Measurements from ENCODE around the gene PIK3AP1. TPM values are rescaled to one million over a fixed set of nuclear protein-coding genes. Genes with fewer than 3 reads are reported as not detected.
"Not testable (repeated sequence)": the region's sequence is repeated elsewhere in the genome, so short reads cannot be mapped to it uniquely, and the experiment has no call there.

Gene PIK3AP1
- total RNA-seq, 1 donor from 2014 or later = 4.2 TPM

GRCh38 chr10:96705134-96705533 is 15.2 kb downstream of the PIK3AP1 start:
- H3K4me3 ChIP-seq (ENCODE audit: low read depth, low read length) = no peak overlapping the region
- no peak for DNase-seq (ENCODE audit: low read depth)
- no peak for TF ChIP-seq CTCF (conservative IDR thresholded peaks at IDR 0.05; ENCODE audit: low read depth, low read length)

GRCh38 chr10:96704563-96704962 is 15.8 kb downstream of the PIK3AP1 start:
- no peak for DNase-seq (ENCODE audit: low read depth)
- TF ChIP-seq CTCF (conservative IDR thresholded peaks at IDR 0.05; ENCODE audit: low read depth, low read length) = no peak
- H3K4me3 ChIP-seq (ENCODE audit: low read depth, low read length) = no peak overlapping the region

DNA sequence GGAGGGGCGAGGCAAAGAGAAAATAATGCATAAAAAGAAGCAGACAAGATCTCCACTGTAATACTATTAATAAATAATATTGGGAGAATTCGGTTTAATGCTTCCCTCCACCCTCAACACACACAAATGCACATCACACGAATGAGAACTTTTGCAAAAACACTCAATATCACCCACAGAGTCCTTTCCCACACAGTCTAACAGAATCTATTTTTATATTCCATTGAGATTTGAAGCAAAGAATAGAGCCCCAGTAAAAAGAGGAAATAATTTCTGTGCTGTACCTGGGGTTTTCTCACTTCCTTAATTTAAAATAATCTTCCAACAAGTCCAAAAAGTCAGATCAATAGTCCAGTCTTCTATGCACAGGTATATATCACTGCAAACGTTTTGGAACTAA is 17.0 kb downstream of the PIK3AP1 start:
- no peak overlapping the region for H3K4me3 ChIP-seq (ENCODE audit: low read depth, low read length)
- no peak for TF ChIP-seq CTCF (conservative IDR thresholded peaks at IDR 0.05; ENCODE audit: low read depth, low read length)
- no peak for DNase-seq (ENCODE audit: low read depth)

GRCh38 chr10:96701265-96701664 is 19.0 kb downstream of the PIK3AP1 start:
- no peak for TF ChIP-seq CTCF (conservative IDR thresholded peaks at IDR 0.05; ENCODE audit: low read depth, low read length)
- no peak for DNase-seq (ENCODE audit: low read depth)
- H3K4me3 ChIP-seq (ENCODE audit: low read depth, low read length) = no peak overlapping the region

- no peak overlapping the region for H3K4me3 ChIP-seq (ENCODE audit: low read depth, low read length)
- no peak for TF ChIP-seq CTCF (conservative IDR thresholded peaks at IDR 0.05; ENCODE audit: low read depth, low read length)
- DNase-seq (ENCODE audit: low read depth) = no peak
Measured at GRCh38 chr10:96700374-96701099, 19.8 kb downstream of the PIK3AP1 start.

DNA sequence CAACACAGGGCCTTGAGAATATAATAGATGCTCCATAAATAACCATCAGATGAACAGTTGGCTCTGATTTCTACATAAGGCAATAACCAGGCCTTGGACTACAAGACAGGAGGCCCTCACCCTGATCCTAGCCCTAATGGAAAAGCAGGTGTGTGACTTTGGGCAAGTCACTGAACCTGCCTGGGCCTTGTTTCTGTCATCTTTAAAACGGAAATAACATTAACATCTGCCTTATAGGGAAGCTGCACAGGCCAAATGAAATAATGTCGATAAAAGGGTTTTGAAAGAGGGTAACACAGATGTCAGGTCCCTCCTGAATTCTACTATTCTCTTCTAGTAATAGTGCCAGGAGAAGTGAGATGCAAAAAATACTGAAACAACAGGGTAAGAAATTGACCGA is 20.7 kb downstream of the PIK3AP1 start:
- no peak for TF ChIP-seq CTCF (conservative IDR thresholded peaks at IDR 0.05; ENCODE audit: low read depth, low read length)
- no peak for DNase-seq (ENCODE audit: low read depth)
- no peak overlapping the region for H3K4me3 ChIP-seq (ENCODE audit: low read depth, low read length)

GRCh38 chr10:96698305-96698704 is 22.0 kb downstream of the PIK3AP1 start:
- not testable (repeated sequence) for DNase-seq (ENCODE audit: low read depth); H3K4me3 ChIP-seq (ENCODE audit: low read depth, low read length)

All from epithelial cell of proximal tubule (primary cell).